ENCODE data around the gene REPS1. TPM values are rescaled to one million over a fixed set of nuclear protein-coding genes. Genes with fewer than 3 reads are reported as not detected.

Gene REPS1
- total RNA-seq, 1 experiment from 2014 or later = 74.4 TPM

GRCh38 chr6:138970159-138970558, 17.9 kb downstream of the REPS1 start:
- H3K23ac ChIP-seq (ENCODE audit: insufficient read length, low read depth, low read length) = no peak overlapping the region
- peaks cover 20% of the 10 kb centered on the region; the same call in 1 of the 2 replicates for H3K79me2 ChIP-seq (ENCODE audit: insufficient read depth, low read length)
- no peak overlapping the region for H3K56ac ChIP-seq (ENCODE audit: insufficient read length, low read depth, low read length)
- no peak overlapping the region for H3T11ph ChIP-seq (ENCODE audit: low read length)
- no peak overlapping the region for H3K27ac ChIP-seq (ENCODE audit: insufficient read length, low read depth, low read length)
- H3K14ac ChIP-seq (ENCODE audit: insufficient read depth, low read length) = no peak overlapping the region
- H3K27me3 Mint-ChIP-seq (ENCODE audit: low read depth) = no peaks in the 10 kb centered on the region
- peak overlapping the region in 1 of 3 experiments; percentile 49; a peak in 1 of 7 replicates for H3K27ac Mint-ChIP-seq
- H3K23me2 ChIP-seq (ENCODE audit: insufficient read length, low read depth, low read length, poor library complexity, severe bottlenecking) = no peaks in the 10 kb centered on the region
- H3K4ac ChIP-seq (ENCODE audit: low read depth, low read length) = no peak overlapping the region
- no peak overlapping the region for H3K9ac ChIP-seq (ENCODE audit: extremely low read depth, insufficient read length, low read length)
- no peak overlapping the region for H2AFZ ChIP-seq (ENCODE audit: low read length)
- peaks cover 0 to 2% (median 0%) of the 10 kb centered on the region in 3 experiments; a peak in 1 of 7 replicates for H3K36me3 Mint-ChIP-seq (ENCODE audit: insufficient read depth in 1 of 3, low read depth in 3 of 3)
- TF ChIP-seq, protein P1, sequence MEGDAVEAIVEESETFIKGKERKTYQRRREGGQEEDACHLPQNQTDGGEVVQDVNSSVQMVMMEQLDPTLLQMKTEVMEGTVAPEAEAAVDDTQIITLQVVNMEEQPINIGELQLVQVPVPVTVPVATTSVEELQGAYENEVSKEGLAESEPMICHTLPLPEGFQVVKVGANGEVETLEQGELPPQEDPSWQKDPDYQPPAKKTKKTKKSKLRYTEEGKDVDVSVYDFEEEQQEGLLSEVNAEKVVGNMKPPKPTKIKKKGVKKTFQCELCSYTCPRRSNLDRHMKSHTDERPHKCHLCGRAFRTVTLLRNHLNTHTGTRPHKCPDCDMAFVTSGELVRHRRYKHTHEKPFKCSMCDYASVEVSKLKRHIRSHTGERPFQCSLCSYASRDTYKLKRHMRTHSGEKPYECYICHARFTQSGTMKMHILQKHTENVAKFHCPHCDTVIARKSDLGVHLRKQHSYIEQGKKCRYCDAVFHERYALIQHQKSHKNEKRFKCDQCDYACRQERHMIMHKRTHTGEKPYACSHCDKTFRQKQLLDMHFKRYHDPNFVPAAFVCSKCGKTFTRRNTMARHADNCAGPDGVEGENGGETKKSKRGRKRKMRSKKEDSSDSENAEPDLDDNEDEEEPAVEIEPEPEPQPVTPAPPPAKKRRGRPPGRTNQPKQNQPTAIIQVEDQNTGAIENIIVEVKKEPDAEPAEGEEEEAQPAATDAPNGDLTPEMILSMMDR (conservative IDR thresholded peaks at IDR 0.05) = no peak
- H4K8ac ChIP-seq (replicated peaks; ENCODE audit: insufficient read length, low read depth, low read length) = no peak overlapping the region
- no peaks in the 10 kb centered on the region for H3K79me1 ChIP-seq (ENCODE audit: insufficient read depth, low read depth, low read length, poor library complexity, severe bottlenecking)
- H2BK5ac ChIP-seq (ENCODE audit: insufficient read length, low read length) = no peak overlapping the region
- no peak overlapping the region for H3K18ac ChIP-seq (ENCODE audit: insufficient read length, low read depth, low read length)
- H3K4me1 ChIP-seq (ENCODE audit: insufficient read depth, low read length) = peaks cover 9% of the 10 kb centered on the region; the same call in 1 of the 2 replicates
- H3K4me1 Mint-ChIP-seq = peaks cover 51 to 61% of the 10 kb centered on the region in 2 experiments
- H2AK5ac ChIP-seq (ENCODE audit: insufficient read length, low read length) = no peak overlapping the region
- no peak overlapping the region for H4K91ac ChIP-seq (ENCODE audit: insufficient read length, low read depth, low read length)
- no peak overlapping the region for H2BK15ac ChIP-seq (ENCODE audit: low read depth, low read length)
- H3K4me2 ChIP-seq (ENCODE audit: insufficient read depth, insufficient read length, low read length) = no peak overlapping the region
- no peak for DNase-seq
- no peaks in the 10 kb centered on the region for H3K27me3 ChIP-seq (ENCODE audit: insufficient read depth, low read length)
- no peak overlapping the region for H4K5ac ChIP-seq (ENCODE audit: insufficient read length, low read depth, low read length)
- H3K4me3 Mint-ChIP-seq = no peak overlapping the region
- H2BK12ac ChIP-seq (ENCODE audit: insufficient read length, low read depth, low read length) = no peak overlapping the region
- no peaks in the 10 kb centered on the region for H3K9me3 Mint-ChIP-seq
- no peak overlapping the region for H2BK20ac ChIP-seq (ENCODE audit: low read depth, low read length, poor library complexity, severe bottlenecking)
- no peaks in the 10 kb centered on the region for H3K9me3 ChIP-seq (ENCODE audit: control insufficient read depth, low read depth, low read length)
- no peak overlapping the region for H2BK120ac ChIP-seq (ENCODE audit: low read depth, low read length, poor library complexity, severe bottlenecking)
- H4K20me1 ChIP-seq (ENCODE audit: control insufficient read depth, insufficient read depth, insufficient read length) = no peaks in the 10 kb centered on the region
- no CpG with 5 or more reads among the region's 3 CpGs for WGBS (ENCODE audit: extremely low coverage, insufficient read length, low lambda C conversion rate)
